GM18907 (cell line): ENCODE data around the gene MS4A4A.
"Not testable (repeated sequence)": the region's sequence is repeated elsewhere in the genome, so short reads cannot be mapped to it uniquely, and the experiment has no call there.

Experiments used
- ATAC-seq: cut with Tn5 transposase; IDR thresholded peaks from one replicate; pipeline ENCODE4 v1.9.1; 2021; ENCODE audit warnings: mild to moderate bottlenecking, moderate library complexity; ENCODE audit not compliant: unreplicated experiment

Gene MS4A4A

DNA sequence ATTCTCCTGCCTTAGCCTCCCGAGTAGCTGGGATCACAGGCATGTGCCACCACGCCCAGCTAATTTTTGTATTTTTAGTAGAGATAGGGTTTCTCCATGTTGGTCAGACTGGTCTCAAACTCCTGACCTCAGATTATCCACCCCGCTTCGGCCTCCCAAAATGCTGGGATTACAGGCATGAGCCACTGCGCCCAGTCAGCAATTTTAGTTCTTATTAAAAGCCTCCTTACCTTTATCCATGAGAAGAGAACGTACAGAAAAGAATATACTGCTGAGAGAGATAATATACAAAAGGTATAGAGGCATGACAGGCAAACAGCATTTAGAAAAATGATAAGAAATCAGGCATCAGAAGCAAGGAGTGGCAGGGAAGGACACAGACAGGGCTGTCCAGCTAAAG lies 21.4 kb downstream of the MS4A4A start:
- ATAC-seq, result not testable (repeated sequence)

DNA sequence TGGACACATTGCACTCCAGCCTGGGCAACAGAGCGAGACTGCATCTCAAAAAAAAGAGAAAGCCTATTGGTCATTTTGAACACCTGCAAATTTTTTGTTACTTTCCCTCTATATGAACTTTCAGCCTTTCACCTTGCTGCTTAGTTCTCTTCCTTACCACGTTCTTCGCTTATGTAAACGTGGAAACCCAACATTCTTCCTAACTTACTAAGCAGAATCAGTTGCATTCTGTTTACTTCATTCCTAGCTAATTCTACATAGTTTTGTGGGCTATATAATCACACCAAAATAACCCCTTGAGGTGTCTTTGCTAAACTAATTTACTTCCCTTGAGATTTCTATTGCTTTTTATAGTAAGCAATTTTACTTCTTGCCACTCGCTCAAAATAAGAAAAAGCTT lies 23.2 kb downstream of the MS4A4A start:
- no peak for ATAC-seq

DNA sequence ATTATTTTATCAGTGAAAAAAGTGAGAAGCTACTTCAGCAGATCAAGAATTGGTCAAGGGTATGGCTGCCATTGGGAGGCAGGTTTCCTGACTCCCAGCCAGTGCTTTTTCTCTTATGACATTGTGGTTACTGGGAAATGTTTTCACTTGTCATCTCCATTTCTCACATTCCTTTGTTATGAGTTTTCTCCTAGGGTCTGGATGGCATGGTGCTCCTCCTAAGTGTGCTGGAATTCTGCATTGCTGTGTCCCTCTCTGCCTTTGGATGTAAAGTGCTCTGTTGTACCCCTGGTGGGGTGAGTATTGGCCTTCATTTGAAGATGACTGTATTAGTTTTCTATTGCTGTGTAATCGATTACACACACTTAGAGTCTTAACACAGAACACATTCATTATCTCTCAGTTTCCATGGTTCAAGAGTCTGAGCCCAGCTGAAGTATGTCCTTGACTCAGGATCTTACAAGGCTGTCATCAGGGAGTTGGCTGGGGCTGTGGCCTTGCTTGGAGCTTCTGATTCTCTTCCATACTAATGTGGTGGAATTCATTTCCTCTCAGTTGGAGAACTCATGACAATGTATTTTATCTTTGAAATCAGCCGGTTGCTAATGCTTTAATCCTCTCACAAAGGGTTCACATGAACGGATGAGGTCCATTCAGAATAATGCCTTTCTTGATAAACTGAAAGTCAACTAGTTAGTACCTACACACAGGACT lies 25.6 kb downstream of the MS4A4A start:
- no peak for ATAC-seq

DNA sequence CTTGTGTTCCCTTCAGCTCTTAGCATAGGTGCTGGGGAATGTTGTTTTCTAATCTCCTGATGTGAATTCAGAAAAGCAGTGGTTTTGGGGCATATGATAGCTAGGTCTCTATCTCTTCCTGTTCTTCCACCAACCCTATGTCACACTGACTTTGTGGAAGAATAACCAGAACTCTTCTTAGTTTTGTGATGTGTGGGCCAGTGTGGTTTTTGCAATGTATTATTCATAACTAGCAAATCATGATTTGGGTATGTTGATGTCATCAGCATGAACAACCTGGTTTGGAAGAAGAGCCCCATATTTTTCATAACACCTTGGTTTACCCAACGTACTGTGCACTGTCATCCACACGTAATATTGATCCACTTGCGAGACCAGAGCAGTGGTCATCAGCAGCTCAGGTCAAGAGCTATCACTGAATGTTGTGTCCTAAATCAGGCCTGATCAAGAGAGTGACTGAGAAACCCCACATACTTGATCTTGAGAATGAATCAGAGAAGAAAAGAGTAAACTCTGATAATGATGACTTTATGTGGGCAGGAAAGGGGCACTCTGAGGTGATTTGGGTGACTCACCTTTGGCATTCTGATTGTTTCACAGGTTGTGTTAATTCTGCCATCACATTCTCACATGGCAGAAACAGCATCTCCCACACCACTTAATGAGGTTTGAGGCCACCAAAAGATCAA lies 27.2 kb downstream of the MS4A4A start:
- peak; percentile 37 for ATAC-seq

DNA sequence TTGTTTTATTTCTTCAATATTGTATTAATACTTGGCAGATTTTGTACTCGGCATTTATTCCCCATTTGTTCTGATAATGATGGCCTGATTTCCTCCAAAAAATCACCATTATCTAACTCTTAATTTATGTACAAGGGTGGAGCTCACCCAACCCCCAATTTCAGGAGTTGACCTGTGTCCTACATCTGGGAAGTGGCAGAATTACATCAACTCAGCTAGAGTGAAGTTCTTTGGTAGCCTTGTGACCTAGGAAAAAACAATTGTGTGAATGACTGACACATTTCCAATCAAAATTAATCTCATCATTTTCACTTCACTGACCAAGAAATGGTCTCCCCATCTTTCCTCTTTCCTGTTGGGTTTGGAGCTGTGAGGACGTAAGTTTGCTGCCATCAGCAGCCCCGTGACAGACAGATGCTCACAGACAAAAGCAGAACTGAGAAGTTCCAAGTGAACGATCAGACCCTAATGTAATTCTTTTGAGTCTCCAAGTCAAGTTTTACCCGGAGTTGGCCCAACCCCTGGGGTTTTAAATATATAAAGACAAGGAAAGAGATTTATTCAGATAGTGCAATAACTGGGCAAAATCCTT lies 30.0 kb downstream of the MS4A4A start:
- peak; percentile 54 for ATAC-seq

DNA sequence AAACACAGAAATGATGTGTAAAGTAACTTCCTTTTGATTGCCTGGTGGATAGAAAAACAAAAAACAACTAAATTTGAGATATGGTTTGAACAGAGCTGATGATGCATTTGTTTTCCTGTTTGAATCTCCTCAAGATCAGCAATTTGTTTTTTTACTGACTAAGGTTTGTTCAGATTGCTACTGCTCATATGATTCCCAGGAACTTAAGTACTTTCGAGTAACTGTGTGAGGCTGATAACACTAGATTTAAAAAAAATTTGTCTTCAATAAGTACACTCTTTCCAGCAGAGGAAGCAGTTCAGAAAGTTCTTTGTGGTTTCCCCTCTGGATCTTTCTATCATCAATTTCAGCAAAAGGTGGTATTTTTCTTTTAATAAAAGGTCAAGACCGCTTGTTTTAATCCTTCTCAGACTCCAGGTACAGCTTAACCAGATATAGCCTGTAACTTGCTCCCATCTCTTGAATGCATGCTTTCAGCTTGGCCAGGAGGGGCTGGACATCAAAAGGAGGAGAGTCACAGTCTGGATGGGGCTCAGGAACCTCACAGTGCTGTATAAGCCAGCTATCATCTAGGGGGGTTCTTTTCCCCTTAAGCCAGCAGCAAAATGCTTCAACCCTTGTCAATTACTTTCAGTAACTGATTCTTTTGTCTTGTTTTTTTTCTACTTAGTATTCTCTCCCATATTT lies 34.3 kb downstream of the MS4A4A start:
- ATAC-seq, result no peak

DNA sequence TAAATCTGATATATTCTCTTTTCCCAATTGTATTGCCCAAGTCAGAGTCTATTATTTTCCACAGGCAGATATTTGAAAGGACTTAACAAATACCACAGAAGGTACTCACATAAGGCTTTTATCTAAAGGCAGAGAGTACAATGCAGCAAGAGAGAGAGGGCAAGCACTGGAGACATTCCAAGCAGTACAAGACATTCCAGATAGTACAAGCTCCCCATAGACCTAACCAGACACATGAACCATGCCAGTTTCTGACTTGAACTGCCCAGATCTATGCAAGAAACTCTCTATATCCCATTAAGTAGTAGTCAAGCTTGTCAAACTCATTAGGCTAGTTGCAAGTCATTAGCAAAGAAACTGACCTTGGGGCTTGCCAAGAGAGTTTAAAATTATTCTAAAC lies 35.4 kb downstream of the MS4A4A start:
- ATAC-seq, result no peak

DNA sequence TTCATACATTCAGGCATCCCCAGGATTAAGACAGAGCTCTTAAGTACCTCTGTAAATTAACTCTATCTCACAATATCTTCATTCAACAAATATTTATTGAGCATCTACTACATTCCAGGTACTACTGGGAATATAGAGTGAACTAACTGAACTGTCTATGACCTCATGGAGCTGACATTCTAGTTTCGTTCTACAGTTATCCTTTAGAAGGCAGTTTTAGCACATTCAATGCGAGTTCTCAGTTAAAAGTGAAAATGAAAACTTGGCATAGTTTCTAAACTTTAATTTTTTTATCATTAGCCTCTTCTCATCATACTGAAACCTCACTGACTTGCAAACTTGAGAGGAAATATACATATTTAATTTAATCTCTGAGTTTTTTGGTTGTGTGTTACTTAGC lies 35.9 kb downstream of the MS4A4A start:
- peak; percentile 64 for ATAC-seq

DNA sequence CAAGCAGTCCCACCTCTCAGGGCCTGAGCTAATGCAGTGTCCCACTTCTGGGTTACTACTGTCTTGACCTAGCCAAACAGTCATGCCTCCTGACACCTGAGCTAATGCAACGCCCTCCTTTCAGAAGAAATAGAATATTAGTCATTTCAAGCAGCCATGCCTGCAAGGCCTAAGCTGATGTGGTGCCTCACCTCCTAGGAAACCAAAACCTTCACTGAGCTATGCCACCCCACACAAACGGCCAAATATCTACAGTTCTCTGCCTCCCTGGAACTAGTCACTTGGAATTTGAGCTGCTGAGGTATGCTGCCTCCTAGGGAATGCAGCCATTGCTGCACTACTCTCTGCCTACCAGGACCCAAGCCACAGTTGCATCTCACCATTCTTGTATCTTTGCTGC lies 38.3 kb downstream of the MS4A4A start:
- no peak for ATAC-seq

DNA sequence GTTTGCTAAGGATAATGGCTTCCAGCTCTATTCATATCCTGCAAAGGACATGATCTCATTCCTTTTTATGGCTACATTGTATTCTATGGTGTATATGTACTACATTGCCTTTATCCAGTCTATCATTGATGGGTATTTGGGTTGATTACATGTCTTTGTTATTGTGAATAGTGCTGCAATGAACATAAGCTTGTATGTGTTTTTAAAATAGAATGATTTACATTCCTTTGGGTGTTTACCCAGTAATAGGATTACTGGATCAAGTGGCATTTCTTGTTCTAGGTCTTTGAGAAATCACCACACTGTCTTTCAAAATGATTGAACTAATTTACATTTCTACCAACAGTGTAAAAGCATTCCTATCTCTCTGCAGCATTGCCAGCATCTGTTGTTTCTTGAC lies 40.6 kb downstream of the MS4A4A start:
- ATAC-seq, result no peak

DNA sequence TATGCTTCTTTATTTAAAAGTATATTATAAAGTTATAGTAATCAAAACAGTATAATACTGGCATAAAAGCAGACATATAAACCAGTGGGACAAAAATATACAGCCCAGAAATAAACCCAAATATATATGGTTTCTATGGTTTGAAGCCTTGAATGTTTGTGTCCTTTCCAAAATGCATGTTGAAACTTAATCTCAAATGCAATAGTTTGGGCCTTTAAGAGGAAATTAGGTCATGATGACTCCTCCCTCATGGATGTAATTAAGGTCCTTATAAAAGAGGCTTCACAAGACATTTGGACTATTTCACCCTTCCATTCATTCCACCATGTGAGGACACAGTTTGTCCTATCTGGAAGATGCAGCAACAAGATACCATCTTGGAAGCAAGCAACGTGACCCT lies 46.5 kb downstream of the MS4A4A start, which contains the start of gene MS4A6E:
TSS of gene MS4A6E (plus strand) at position 301 of the 400 bp plus-strand sequence. CDS start 7,641 bp downstream, outside the sequence.
- ATAC-seq, result no peak

DNA sequence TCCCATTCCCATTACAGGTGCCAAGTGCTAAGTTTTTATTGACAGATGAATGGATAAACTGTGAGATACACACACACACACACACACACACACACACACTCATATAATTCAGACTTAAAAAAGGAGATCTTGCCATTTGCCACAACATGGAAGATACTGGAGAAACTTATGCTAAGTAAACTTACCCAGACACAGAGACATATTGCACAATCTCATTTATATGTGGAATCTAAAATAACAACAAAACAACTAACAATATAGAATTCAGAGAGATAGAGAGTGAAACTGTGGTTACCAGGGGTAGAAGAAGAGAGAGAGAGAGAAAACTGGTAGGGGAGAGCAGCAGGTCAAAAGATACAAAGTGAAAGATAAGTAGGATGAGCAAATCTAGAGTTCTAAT lies 48.0 kb downstream of the MS4A4A start:
- no peak for ATAC-seq

DNA sequence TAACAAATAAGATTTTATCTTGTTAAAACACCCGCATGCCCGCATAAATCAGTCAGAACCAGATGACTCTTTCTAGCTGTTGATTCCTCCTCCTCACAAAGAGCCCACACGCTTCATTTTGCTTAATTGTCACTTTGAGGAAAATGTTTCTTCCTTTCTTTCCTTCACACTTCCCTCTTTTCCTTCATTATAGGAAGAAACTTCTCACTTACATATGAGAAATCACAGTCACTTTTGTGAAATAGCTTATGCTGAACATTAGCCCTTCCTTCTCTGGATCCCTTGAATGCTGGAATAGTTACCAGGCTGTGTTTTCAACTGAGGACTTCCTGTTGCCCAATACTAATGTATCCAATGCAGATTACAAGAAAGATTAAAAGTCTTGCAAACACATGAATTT lies 52.4 kb downstream of the MS4A4A start:
- no peak for ATAC-seq

DNA sequence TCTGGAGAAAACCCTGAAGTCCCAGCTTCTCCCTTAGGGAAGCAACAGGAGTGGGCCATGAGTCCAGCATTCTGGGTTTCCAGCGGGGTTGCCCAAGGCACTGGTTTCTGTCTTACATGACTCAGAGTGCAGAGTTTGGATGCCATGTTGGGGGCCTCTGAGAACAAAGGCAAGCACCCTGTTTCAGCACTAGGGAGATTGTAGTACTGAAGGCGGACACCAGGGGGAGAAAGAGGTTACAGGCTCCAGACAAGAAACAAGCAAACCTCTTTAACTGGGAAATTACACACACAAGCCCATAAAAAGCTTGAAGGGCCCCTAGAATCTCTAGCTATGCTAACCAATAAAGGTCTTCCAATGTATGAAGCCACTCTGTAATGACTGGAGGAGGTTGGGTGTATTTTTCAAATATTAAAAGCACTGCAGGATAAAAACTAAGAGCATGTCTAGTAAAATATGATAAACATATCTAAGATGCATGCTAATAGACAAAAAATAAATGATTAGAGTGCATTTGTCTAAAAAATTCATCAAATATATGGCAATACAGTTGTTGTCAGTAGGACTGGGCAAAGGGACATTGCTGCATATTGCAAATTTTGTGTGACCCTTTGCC lies 53.6 kb downstream of the MS4A4A start:
- peak; percentile 51 for ATAC-seq

DNA sequence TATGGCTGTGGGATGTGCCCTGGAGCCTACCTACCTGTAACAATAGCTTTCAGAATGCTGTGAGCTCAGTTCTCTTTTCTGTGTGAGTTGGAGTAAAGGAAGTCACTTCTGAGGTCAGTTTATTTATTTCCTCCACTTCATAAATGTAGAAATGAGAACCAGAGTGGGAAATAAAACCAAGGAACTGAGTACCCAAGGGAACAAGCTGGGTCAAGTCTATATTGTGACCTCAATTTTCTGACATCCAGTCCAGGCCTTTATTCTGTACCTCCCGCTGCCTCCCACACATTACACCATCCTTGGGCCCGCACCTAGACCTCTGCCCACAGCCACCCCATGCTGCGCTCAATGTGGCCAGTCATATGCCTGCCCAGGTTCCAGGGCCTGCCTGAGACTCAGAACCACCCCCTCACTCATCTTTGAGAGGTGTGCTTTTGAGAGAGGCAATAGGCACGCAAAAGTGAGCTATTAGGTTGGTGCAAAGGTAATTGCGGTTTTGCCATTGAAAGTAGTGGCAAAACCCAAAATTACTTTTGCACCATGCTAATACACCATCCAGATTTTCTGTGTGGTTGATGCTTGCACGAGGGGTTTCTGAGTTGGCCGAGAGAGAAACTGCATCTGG lies 56.4 kb downstream of the MS4A4A start:
- ATAC-seq, result peak; percentile 47

DNA sequence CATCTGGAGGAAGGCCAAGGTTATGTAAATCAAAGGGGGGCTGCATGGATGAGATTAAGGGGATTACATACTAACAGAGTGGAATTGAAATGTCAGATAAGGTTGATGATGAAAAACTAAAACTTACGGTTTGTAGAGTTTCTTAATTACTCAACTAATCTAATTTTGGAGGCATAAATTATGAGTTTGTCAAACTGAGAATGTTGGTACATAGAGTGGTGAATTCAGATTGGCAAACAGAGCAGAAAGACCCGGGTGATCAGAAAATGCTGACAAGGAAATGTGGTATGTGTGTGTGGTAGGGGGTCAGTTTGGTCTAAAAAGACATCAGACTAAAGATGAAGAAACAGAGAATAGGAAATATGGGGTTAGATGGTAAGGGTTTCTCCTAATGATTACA lies 57.6 kb downstream of the MS4A4A start:
- ATAC-seq, result no peak

DNA sequence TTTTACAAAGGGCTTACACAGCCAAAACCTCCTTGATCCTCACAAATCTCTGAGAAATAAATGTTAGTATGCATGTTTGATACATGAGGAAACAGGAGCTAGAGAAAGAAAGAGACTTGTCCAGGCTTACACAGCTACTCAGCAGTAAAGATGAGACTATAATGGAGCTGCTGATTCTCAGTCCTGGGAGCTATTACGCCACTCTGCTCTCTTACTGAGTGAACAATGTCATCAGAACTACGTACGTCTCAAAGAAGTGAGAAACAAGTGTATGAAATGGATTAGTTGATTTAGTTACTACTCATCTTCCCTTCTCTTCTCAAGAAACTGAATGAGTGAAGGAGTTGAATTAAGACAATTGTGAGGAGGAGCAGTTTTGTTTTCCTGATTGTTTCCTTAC lies 58.9 kb downstream of the MS4A4A start:
- no peak for ATAC-seq

DNA sequence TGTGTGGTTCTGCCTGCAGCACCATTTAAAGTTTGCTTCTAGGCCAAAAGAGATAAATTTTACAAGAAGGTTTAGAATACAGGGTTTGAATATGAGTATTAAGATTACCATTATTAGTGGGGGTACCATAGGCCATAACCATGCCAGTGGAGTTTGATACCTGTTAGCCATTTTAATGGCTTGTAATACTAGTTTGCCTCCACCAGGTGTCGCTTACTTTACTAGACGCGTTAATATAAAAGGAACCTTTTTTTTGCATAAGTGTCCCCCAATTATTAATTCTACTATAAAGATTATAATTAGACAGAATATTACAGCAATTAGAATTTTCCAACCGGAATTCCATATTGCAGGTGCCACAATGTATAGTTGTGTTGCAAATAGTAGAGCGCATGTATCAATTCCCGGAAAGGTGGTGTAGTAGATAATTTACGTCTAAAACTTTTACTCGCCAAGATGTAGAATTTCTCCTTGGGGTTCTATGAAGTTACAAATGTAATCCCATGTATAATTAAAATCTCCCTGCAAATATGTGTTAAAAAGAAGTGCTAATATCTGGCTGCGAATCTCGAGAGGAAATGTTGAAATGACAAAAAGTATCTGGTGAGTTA lies 62.7 kb downstream of the MS4A4A start:
- ATAC-seq, result no peak

DNA sequence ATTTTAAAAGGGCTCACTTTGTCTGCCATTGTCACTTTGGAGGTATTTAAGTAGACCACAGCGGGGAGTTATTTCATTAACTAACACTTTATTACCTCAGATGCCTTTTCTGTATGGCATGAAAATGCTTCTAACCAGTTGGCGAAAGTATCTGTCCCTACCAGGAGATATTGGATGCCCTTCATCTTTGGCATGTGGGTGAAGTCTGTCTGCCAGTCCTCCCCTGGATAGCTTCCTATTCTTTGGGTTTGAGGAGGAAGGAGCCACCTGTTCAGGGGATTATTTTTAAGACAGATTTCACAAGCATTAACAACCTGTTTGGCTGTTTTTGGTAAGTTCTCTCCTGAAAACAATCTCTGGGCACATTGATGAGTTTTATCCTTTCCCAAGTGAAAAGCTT lies 63.7 kb downstream of the MS4A4A start:
- ATAC-seq, result no peak

DNA sequence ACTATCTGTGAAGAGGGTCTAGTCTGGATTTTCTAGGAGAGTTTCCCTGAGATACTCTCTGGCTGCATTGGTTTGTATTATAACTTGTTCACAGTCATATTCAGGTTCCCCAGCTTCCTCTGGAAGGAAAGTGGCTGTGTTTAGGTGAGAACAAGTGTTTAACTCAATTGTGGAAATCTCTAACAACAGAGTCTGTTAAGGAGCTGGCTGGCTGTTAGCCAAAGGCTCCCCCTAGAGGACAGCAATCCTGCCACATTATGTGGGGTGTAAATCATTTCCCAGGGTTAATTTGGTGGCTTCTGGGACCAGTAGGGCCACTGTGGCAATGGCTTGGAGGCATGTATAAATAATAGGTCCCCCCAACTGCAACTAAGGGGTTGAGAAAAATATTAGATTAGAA lies 65.0 kb downstream of the MS4A4A start:
- ATAC-seq, result no peak
